Measurements from ENCODE around the gene CTCFL.

The CTCFL gene

DNA sequence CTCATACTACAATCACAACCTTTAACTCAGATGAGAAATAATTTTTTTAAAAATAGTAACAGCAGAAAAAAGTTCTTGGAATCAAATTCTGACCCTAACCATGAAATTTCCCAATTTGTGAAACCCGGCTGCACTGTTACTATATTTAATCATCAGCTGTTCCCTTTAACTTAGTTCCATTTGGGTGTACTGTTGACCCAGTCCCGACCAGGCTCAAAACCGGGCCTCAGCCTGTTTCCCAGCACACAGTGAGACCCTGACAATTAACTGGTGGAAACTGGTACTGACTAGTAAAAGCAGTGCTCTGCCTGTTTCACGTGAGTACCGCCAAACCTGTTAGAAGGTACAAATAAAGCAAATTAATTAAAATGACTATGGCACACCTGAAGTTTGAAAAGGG, 7.0 kb downstream of the CTCFL start:
- TF ChIP-seq CEBPB (IDR thresholded peaks at IDR 0.05) (no peak), ZBTB7A (IDR thresholded peaks at IDR 0.05; ENCODE audit: low read depth) (no peak), RAD21 (IDR thresholded peaks at IDR 0.05; ENCODE audit: low read depth) (no peak), EP300 (IDR thresholded peaks at IDR 0.05; ENCODE audit: borderline replicate concordance) (no peak), FOXM1 (IDR thresholded peaks at IDR 0.05; ENCODE audit: borderline replicate concordance, low read depth) (no peak), TEAD4 (IDR thresholded peaks at IDR 0.05) (no peak), REST (IDR thresholded peaks at IDR 0.05; ENCODE audit: low read depth) (no peak), TCF12 (IDR thresholded peaks at IDR 0.05; ENCODE audit: low read depth) (no peak), YY1 (IDR thresholded peaks at IDR 0.05; ENCODE audit: low read depth) (no peak), USF1 (IDR thresholded peaks at IDR 0.05) (no peak), EGR1 (IDR thresholded peaks at IDR 0.05) (no peak), CREB1 (IDR thresholded peaks at IDR 0.05; ENCODE audit: low read depth) (no peak), TAF1 (IDR thresholded peaks at IDR 0.05; ENCODE audit: low read depth) (no peak), NFIC (IDR thresholded peaks at IDR 0.05) (no peak)
- TF ChIP-seq, protein P1, sequence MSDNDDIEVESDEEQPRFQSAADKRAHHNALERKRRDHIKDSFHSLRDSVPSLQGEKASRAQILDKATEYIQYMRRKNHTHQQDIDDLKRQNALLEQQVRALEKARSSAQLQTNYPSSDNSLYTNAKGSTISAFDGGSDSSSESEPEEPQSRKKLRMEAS (IDR thresholded peaks at IDR 0.05): no peak

- TF ChIP-seq EGR1 (IDR thresholded peaks at IDR 0.05) (no peak), RAD21 (IDR thresholded peaks at IDR 0.05; ENCODE audit: low read depth) (peak; percentile 94)
Measured at GRCh38 chr20:57514273-57514751, 10.6 kb downstream of the CTCFL start.

DNA sequence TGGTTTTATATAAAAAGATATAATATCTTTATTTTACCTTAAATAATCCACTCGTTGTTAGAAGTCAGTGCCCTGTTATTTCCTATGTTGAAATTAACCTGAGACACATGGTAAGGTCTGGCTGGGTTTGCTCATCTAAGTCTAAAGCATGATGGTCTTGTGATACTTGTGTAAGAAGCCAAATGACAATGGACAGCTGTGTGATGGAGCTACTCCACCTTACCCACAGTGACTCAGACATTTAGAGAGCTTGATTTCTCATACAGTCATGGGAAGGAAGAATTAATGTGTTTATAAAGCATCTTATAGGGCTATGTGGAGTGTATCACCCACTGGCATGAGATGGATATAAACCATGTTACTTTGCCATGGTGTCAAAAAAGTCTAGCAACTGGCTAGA, 11.7 kb downstream of the CTCFL start:
- no peak for TF ChIP-seq YY1 (IDR thresholded peaks at IDR 0.05; ENCODE audit: low read depth)
- no peak for TF ChIP-seq RAD21 (IDR thresholded peaks at IDR 0.05; ENCODE audit: low read depth)
- TF ChIP-seq TEAD4 (IDR thresholded peaks at IDR 0.05): no peak
- TF ChIP-seq EP300 (IDR thresholded peaks at IDR 0.05; ENCODE audit: borderline replicate concordance): no peak
- TF ChIP-seq NFIC (IDR thresholded peaks at IDR 0.05): no peak
- no peak for TF ChIP-seq USF1 (IDR thresholded peaks at IDR 0.05)
- TF ChIP-seq ZBTB7A (IDR thresholded peaks at IDR 0.05; ENCODE audit: low read depth): no peak
- TF ChIP-seq TCF12 (IDR thresholded peaks at IDR 0.05; ENCODE audit: low read depth): no peak
- TF ChIP-seq CREB1 (IDR thresholded peaks at IDR 0.05; ENCODE audit: low read depth): no peak
- no peak for TF ChIP-seq EGR1 (IDR thresholded peaks at IDR 0.05)
- TF ChIP-seq REST (IDR thresholded peaks at IDR 0.05; ENCODE audit: low read depth): no peak
- no peak for TF ChIP-seq TAF1 (IDR thresholded peaks at IDR 0.05; ENCODE audit: low read depth)
- no peak for TF ChIP-seq CEBPB (IDR thresholded peaks at IDR 0.05)
- TF ChIP-seq FOXM1 (IDR thresholded peaks at IDR 0.05; ENCODE audit: borderline replicate concordance, low read depth): no peak
- TF ChIP-seq, protein P1 (IDR thresholded peaks at IDR 0.05): no peak

DNA sequence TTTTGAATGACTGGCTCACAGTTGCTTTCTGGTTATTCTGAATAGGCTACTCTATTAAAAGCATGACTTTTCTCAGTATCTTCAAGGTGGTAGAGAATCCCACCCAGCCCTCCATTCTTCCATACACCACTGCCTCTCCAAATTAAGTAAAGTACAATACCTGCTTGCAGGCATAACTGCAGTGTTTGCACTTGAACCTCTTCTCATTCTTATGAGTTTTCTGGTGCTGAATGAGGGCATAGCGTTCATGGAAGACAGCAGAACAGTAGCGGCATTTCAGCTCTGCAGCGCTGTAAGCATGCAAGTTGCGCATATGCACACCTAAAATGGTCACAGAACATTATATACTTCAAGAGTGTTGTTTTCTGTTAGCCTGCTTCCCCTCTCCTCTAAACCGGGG, 12.5 kb downstream of the CTCFL start:
- TF ChIP-seq RAD21 (IDR thresholded peaks at IDR 0.05; ENCODE audit: low read depth): no peak
- no peak for TF ChIP-seq REST (IDR thresholded peaks at IDR 0.05; ENCODE audit: low read depth)
- no peak for TF ChIP-seq EP300 (IDR thresholded peaks at IDR 0.05; ENCODE audit: borderline replicate concordance)
- no peak for TF ChIP-seq YY1 (IDR thresholded peaks at IDR 0.05; ENCODE audit: low read depth)
- no peak for TF ChIP-seq TCF12 (IDR thresholded peaks at IDR 0.05; ENCODE audit: low read depth)

DNA sequence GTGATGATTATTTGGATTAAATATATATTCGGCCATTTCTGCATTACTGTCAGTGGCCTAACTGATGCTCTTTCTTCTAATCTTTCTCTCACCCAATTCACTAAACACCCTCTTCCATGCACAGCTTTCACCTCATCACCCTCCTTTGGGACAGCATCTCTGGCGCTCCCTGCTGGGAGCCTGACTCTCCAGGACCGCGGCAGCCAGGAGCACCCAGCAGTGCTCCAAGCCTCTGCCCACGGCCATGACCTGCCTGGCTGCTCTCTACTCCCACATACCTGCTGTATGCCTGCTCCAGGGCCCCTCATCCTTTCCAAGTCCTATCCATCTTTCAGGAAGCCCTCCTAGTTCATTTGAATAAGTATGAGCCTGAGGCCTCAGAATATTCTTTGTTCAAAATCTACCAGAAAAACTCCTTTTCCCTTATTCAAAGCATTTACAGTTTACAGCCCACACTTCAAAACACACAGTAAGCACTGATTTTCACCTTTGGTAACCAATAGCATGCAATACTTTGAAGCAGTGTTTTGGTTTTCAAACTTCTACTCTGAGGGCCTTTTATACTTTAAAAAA, 15.2 kb downstream of the CTCFL start:
- no peak for TF ChIP-seq TEAD4 (IDR thresholded peaks at IDR 0.05)
- TF ChIP-seq CREB1 (IDR thresholded peaks at IDR 0.05; ENCODE audit: low read depth): no peak
- TF ChIP-seq RAD21 (IDR thresholded peaks at IDR 0.05; ENCODE audit: low read depth): peak; percentile 43; the same call in 1 of the 2 replicates
- no peak for TF ChIP-seq TAF1 (IDR thresholded peaks at IDR 0.05; ENCODE audit: low read depth)
- TF ChIP-seq FOXM1 (IDR thresholded peaks at IDR 0.05; ENCODE audit: borderline replicate concordance, low read depth): no peak
